ENCODE measurements around the gene MAML2. TPM values are rescaled to one million over a fixed set of nuclear protein-coding genes. Genes with fewer than 3 reads are reported as not detected.

Gene MAML2
- total and polyA plus RNA-seq, 9 of the 15 experiments (the other 6 are each of a cell fraction or from before 2014, with no cell fraction given): 0.79 to 6.8 (median 4.8) TPM

GRCh38 chr11:95972060-95972459 lies 370.9 kb downstream of the MAML2 start:
- intact Hi-C loops (cut with micrococcal nuclease) (no loop called here), in situ Hi-C loops (cut with MboI) (no loop called here)
- Histone ChIP-seq H3K27ac (ENCODE audit: extremely low read depth, low read depth, low read length) (no peak overlapping the region), H3K27me3 (ENCODE audit: control insufficient read depth in 2 of 2, insufficient read depth in 2 of 2, low read length in 2 of 2) (no peaks in the 10 kb centered on the region), H3K4me2 (ENCODE audit: insufficient read depth, low read length) (no peak overlapping the region), H3K9ac (ENCODE audit: insufficient read depth in 1 of 2, low read depth in 2 of 2, low read length in 2 of 2) (no peak overlapping the region), H3K4me1 (replicated peaks in 1 of 2; ENCODE audit: control insufficient read depth in 2 of 2, insufficient read depth in 2 of 2, low read length in 2 of 2) (no peaks in the 10 kb centered on the region), H3K4me3 (no peak overlapping the region), H3K79me2 (ENCODE audit: control insufficient read depth, insufficient read depth, low read length) (no peaks in the 10 kb centered on the region), H2AFZ (ENCODE audit: low read depth, low read length) (no peak overlapping the region), H3K9me1 (ENCODE audit: control insufficient read depth, insufficient read depth, low read length) (no peaks in the 10 kb centered on the region), H3K36me3 (ENCODE audit: control insufficient read depth, insufficient read depth, low read length) (no peaks in the 10 kb centered on the region), H3K9me3 (replicated peaks; ENCODE audit: control insufficient read depth, insufficient read depth, low read depth, low read length) (no peaks in the 10 kb centered on the region), H4K20me1 (replicated peaks; ENCODE audit: control insufficient read depth, insufficient read depth, low read length) (no peaks in the 10 kb centered on the region)
- no TSS peak for BruUV-seq (replicated peaks)
- ATAC-seq: no peak
- DNase-seq (ENCODE audit: extremely low read depth in 1 of 4, low spot score in 3 of 4): no peak
- POLR2A ChIA-PET: interaction anchor here (0.7 kb wide), 1 partner anchor 16 kb away, joined by 3 read pairs; no protein-coding TSS in a partner anchor
- 9% methylated on average over 2 of the region's 2 CpGs for WGBS (ENCODE audit: insufficient coverage, low coverage, missing lambda C conversion rate)
- CTCF ChIA-PET (ENCODE audit: low intra/inter-chr PET ratio): no interaction called here
- TF ChIP-seq ZNF324 (CRISPR knock-in tag; IDR thresholded peaks at IDR 0.05) (no peak), FUS (optimal IDR thresholded peaks at IDR 0.05; ENCODE audit: low read depth, low read length) (no peak), KLF16 (IDR thresholded peaks at IDR 0.05) (no peak), SMARCA5 (IDR thresholded peaks at IDR 0.05) (no peak), UBTF (IDR thresholded peaks at IDR 0.05; ENCODE audit: borderline replicate concordance in 1 of 2, low read depth in 2 of 2, low read length in 2 of 2) (no peak), NCOA6 (IDR thresholded peaks at IDR 0.05) (no peak), ZC3H11A (IDR thresholded peaks at IDR 0.05; ENCODE audit: low read depth, low read length) (no peak), ZFP1 (CRISPR knock-in tag; IDR thresholded peaks at IDR 0.05) (no peak), RFX1 (IDR thresholded peaks at IDR 0.05) (no peak), NFIX (CRISPR knock-in tag; IDR thresholded peaks at IDR 0.05; ENCODE audit: low read depth) (no peak), TOE1 (IDR thresholded peaks at IDR 0.05; ENCODE audit: borderline replicate concordance) (no peak), TOE1 (CRISPR knock-in tag; IDR thresholded peaks at IDR 0.05; ENCODE audit: borderline replicate concordance, low read depth) (no peak)
- TF ChIP-seq, protein P1, sequence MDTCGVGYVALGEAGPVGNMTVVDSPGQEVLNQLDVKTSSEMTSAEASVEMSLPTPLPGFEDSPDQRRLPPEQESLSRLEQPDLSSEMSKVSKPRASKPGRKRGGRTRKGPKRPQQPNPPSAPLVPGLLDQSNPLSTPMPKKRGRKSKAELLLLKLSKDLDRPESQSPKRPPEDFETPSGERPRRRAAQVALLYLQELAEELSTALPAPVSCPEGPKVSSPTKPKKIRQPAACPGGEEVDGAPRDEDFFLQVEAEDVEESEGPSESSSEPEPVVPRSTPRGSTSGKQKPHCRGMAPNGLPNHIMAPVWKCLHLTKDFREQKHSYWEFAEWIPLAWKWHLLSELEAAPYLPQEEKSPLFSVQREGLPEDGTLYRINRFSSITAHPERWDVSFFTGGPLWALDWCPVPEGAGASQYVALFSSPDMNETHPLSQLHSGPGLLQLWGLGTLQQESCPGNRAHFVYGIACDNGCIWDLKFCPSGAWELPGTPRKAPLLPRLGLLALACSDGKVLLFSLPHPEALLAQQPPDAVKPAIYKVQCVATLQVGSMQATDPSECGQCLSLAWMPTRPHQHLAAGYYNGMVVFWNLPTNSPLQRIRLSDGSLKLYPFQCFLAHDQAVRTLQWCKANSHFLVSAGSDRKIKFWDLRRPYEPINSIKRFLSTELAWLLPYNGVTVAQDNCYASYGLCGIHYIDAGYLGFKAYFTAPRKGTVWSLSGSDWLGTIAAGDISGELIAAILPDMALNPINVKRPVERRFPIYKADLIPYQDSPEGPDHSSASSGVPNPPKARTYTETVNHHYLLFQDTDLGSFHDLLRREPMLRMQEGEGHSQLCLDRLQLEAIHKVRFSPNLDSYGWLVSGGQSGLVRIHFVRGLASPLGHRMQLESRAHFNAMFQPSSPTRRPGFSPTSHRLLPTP (IDR thresholded peaks at IDR 0.05; ENCODE audit: borderline replicate concordance, extremely low read depth, insufficient read length): no peak
- TF ChIP-seq, protein P2, sequence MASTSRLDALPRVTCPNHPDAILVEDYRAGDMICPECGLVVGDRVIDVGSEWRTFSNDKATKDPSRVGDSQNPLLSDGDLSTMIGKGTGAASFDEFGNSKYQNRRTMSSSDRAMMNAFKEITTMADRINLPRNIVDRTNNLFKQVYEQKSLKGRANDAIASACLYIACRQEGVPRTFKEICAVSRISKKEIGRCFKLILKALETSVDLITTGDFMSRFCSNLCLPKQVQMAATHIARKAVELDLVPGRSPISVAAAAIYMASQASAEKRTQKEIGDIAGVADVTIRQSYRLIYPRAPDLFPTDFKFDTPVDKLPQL (IDR thresholded peaks at IDR 0.05; ENCODE audit: extremely low read depth, insufficient read length): no peak
- TF ChIP-seq, protein P3, sequence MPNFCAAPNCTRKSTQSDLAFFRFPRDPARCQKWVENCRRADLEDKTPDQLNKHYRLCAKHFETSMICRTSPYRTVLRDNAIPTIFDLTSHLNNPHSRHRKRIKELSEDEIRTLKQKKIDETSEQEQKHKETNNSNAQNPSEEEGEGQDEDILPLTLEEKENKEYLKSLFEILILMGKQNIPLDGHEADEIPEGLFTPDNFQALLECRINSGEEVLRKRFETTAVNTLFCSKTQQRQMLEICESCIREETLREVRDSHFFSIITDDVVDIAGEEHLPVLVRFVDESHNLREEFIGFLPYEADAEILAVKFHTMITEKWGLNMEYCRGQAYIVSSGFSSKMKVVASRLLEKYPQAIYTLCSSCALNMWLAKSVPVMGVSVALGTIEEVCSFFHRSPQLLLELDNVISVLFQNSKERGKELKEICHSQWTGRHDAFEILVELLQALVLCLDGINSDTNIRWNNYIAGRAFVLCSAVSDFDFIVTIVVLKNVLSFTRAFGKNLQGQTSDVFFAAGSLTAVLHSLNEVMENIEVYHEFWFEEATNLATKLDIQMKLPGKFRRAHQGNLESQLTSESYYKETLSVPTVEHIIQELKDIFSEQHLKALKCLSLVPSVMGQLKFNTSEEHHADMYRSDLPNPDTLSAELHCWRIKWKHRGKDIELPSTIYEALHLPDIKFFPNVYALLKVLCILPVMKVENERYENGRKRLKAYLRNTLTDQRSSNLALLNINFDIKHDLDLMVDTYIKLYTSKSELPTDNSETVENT (CRISPR knock-in tag; IDR thresholded peaks at IDR 0.05): no peak
- FAIRE-seq: no peak

Measured in K562 (cell line).